Lower leg skin (tissue), 4 donors: ENCODE results near the gene CYP39A1. TPM values are rescaled to one million over a fixed set of nuclear protein-coding genes. Genes with fewer than 3 reads are reported as not detected.

ENCODE experiments used
- DNase-seq, 2 donors: peaks; one replicate each; pipeline ENCODE4 v3.0.0-alpha.2; 2019; ENCODE audit warnings: low spot score in 2 of 2
- H3K4me3 ChIP-seq: fragments of 200-600 bp; sonication (generic); 2 replicates; pipeline ENCODE4 v1.5.1; 2017; ENCODE audit warnings: mild to moderate bottlenecking, low read depth; ENCODE audit not compliant: poor library complexity, severe bottlenecking
- CTCF ChIP-seq, 3 donors: fragments of 450-650 bp; IDR thresholded peaks; one replicate each; pipeline ENCODE4 v1.5.1; 2016; ENCODE audit warnings: antibody characterized with exemption in 3 of 3, mild to moderate bottlenecking in 3 of 3, moderate library complexity in 2 of 3
- POLR2A ChIP-seq, 2 donors: fragments of 450-650 bp; IDR thresholded peaks; one replicate each; pipeline ENCODE4 v1.6.1; 2016 to 2017; ENCODE audit warnings: antibody characterized with exemption in 2 of 2, mild to moderate bottlenecking in 1 of 2, moderate library complexity in 1 of 2
- WGBS, 2 donors: methylation state at CpG; one replicate each; pipeline ENCODE4 v1.1.5; 2018; 5-methylcytosine and 5-hydroxymethylcytosine counted together
- intact Hi-C: fragments of 100-400 bp; cut with DNase I; formaldehyde crosslinking; loops from one replicate; pipeline ENCODE4 v1.15.0; 2023; ENCODE audit warnings: low total_unique reads
- total RNA-seq, 4 donors: library from RNA; depleted of rRNA; stranded (reverse); fragments of >200 nt; gene quantifications; one replicate each; pipeline ENCODE4 v1.1.0, GENCODE V29; 2016

CYP39A1 gene
- total RNA-seq, 4 donors from 2014 or later: 22.6 to 38.2 (median 34.3) TPM

- DNase-seq: no peak
- no peak overlapping the region for H3K4me3 ChIP-seq
- 94% methylated on average over 6 of the region's 6 CpGs for WGBS, 2 donors
- intact Hi-C loops: no loop called here
- no peak for TF ChIP-seq CTCF (IDR thresholded peaks at IDR 0.05)
- TF ChIP-seq POLR2A (IDR thresholded peaks at IDR 0.05): no peak
Measured at GRCh38 chr6:46635462-46635861, 17.2 kb downstream of the CYP39A1 start.

- 96% methylated on average over 1 of the region's 1 CpG for WGBS, 2 donors
- intact Hi-C loops: no loop called here
- no peak for DNase-seq
- no peak overlapping the region for H3K4me3 ChIP-seq
- TF ChIP-seq POLR2A (IDR thresholded peaks at IDR 0.05) (no peak), CTCF (IDR thresholded peaks at IDR 0.05) (no peak)
Measured at GRCh38 chr6:46632053-46632452, 20.6 kb downstream of the CYP39A1 start.

DNA sequence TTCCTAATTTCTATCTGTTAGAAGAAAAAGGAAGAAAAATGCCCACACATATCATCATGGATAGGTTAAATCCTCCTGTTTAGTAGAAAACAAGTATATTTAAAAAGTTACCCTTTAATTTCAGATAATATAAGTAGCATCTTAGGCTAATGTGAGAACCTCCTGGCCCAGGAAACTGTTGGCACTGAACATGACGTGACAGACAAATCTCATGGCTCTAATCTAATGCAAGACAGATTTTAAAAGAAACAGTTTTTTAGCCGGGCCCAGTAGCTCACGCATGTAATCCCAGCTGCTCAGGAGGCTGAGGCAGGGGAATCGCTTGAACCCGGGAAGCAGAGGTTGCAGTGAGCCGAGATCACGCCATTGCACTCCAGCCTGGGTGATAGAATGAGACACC is 22.9 kb downstream of the CYP39A1 start:
- H3K4me3 ChIP-seq: no peak overlapping the region
- TF ChIP-seq POLR2A (IDR thresholded peaks at IDR 0.05): no peak
- TF ChIP-seq CTCF (IDR thresholded peaks at IDR 0.05): no peak
- WGBS, 2 donors: 69 to 73% methylated on average over 7 of the region's 7 CpGs
- intact Hi-C loops: loop anchor here (10.0 kb wide), 1 partner anchor 205 kb away; no protein-coding TSS in a partner anchor
- DNase-seq: no peak

DNA sequence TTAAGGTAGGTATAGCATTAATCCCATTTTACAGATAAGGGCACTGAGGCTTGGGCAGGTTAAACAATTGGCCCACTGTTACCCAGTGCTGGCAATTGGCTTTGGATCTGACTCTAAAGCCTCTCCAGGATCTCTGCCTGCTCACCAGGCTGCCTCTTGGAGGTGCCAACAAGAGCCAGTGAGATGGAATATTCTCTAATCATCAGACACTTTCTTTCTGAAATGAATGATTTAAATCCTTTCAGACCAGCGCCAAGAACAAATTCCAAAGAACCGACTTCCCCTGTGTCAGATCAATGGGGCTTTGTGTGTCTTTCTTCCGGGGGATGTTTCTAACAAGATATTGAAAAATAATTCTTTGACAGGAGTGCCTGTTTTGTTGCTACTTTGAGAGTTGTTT is 23.6 kb downstream of the CYP39A1 start:
- H3K4me3 ChIP-seq: no peak overlapping the region
- WGBS, 2 donors: 58 to 63% methylated on average over 3 of the region's 3 CpGs
- no peak for TF ChIP-seq CTCF (IDR thresholded peaks at IDR 0.05)
- no peak for TF ChIP-seq POLR2A (IDR thresholded peaks at IDR 0.05)

DNA sequence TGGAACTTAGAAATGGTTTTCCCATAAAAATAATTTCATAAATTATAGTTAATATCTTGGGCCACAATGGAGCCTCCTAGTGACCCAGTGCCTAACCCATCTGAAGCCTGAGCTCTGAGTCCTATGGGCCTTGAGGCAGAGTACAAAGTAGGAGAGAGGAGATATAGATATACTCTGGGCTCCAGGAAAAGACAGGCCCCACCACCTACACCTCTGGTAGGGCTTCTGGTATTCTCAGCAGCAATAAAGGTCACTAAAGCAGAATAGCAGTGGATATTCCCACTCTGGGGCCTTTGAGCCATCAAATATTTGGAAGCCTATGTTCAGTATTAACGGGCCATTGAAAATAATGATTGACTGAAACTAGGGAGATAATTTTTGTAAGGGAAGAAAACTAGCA is 24.1 kb downstream of the CYP39A1 start:
- intact Hi-C loops: loop anchor here (10.0 kb wide), 1 partner anchor 204 kb away; no protein-coding TSS in a partner anchor
- TF ChIP-seq CTCF (IDR thresholded peaks at IDR 0.05) (no peak), POLR2A (IDR thresholded peaks at IDR 0.05) (no peak)
- H3K4me3 ChIP-seq: no peak overlapping the region
- DNase-seq: no peak
- WGBS, 2 donors: 83 to 89% methylated on average over 1 of the region's 1 CpG

More for the DNA sequence above, 23.6 kb downstream of the CYP39A1 start:
- intact Hi-C loops: loop anchor here (10.0 kb wide), 1 partner anchor 204 kb away; no protein-coding TSS in a partner anchor
- no peak for DNase-seq

DNA sequence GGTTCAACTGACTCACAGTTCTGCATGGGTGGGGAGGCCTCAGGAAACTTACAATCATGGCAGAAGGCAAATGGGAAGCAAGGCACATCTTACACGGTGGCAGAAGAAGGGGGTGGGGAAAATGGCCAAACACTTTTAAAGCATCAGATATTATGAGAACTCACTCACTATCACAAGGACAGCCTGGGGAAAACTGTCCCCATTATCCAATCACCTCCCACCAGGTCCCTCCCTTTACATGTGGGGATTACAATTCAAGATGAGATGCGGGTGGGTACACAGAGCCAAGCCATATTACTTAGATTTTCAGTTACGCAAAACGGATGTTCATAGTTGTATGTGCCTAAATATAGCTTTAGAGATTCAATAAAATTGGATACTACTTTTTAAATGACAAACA is 25.6 kb downstream of the CYP39A1 start:
- 82 to 87% methylated on average over 4 of the region's 4 CpGs for WGBS, 2 donors
- intact Hi-C loops: loop anchor here (10.0 kb wide), 1 partner anchor 202 kb away; no protein-coding TSS in a partner anchor
- no peak for DNase-seq
- no peak overlapping the region for H3K4me3 ChIP-seq
- TF ChIP-seq CTCF (IDR thresholded peaks at IDR 0.05) (no peak), POLR2A (IDR thresholded peaks at IDR 0.05) (no peak)
